Measurements from ENCODE around the gene KLHL2.
"Not testable (repeated sequence)": the region's sequence is repeated elsewhere in the genome, so short reads cannot be mapped to it uniquely, and the experiment has no call there.

Gene KLHL2

GRCh38 chr4:165201806-165202205 lies 5.6 kb upstream of the KLHL2 start:
- peak; percentile 54 for DNase-seq (ENCODE audit: low spot score)

GRCh38 chr4:165203541-165204461 lies 3.6 kb upstream of the KLHL2 start:
- DNase-seq (ENCODE audit: low spot score), result no peak

DNA sequence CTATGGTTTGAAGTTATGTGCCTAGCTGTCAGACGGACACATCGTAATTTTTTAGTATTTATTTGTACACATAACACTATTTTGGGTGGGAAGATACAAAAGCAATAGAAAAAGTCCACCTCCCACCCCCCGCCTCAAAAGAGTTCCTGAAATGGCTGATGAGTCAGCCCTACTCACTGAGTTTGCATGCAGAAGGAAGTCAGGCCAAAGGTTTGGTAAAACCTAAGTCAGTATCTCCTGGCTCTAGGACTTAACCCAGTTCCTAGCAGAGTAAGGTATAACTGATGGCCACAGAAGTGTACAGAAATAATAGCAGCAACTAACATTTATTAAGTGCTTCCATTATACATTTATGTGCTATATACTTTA lies 2.9 kb upstream of the KLHL2 start:
- DNase-seq (ENCODE audit: low spot score), result peak; percentile 28

DNA sequence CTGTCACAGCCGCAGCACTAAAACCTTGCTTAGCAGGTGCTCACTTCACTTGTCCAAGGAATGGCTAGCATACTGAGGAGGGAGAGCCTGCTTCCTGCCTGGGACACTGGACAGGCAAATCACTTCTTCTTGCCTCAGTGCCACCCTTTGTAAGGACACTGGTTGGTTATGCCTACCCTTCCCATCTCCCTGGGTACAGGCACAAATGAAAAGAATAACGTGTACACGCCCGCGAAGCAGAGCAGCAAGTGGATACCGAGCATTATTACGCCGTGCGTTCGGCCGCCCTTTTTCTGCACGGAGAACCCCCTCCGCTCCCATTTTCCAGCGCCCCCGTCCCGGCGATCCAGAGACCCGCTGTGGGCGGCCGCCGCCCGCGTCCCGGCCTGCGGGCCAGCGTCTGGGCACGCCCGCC lies 338 bp upstream of the KLHL2 start:
- DNase-seq (ENCODE audit: low spot score), result no peak

DNA sequence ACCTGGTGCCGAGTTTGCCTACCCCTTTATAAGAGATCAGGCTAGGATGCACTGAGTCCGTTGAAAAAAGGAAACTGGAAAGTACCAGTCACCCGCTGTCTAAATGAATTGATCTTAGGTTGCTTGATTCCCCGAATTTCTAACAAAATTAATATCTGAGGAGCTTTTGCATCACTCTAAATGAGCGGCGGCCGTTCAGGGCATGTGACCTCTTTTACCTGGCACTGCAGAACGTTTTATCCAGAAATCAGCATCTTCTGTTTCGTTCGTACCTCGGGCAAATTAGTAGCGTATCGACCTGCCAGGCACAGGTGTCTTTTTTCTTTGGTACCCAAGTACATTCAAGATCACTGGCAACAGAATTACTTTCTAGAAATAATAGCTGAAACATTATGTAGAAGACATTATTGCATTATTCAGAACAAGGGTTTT lies 876 bp downstream of the KLHL2 start:
- peak; percentile 7 for DNase-seq (ENCODE audit: low spot score)

DNA sequence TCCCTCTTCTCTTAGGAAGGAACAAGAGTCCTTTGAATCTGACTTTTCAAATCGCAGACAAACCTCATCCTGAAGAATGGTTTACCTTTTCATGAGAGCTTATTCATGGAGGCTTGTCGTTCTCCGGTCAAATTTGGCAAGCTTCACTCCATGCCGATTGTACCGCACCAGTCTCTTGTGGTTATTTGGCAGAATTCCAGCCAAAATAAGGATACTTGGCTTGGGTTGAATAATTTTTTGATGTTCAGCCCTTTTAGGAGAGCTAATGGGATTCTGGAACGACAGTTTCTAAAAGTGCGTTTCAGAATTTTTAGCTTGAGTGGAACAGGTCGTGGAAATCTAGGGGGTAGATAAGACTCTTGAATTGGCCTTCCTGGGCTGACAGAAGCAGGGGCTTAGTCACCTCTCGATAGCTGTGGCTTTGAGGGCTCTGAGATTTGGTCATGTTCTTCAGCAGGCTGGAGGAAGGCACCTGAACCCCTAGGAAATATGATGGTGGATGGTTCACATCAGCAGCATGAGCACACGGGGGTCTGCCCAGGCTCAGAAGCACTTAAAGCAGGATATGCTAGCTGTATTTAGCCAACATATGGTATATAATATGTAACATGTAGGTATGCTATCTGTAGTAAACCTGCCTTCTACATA lies 1.5 kb downstream of the KLHL2 start:
- DNase-seq (ENCODE audit: low spot score), result no peak

GRCh38 chr4:165209796-165210195 lies 2.4 kb downstream of the KLHL2 start:
- DNase-seq (ENCODE audit: low spot score), result no peak

DNA sequence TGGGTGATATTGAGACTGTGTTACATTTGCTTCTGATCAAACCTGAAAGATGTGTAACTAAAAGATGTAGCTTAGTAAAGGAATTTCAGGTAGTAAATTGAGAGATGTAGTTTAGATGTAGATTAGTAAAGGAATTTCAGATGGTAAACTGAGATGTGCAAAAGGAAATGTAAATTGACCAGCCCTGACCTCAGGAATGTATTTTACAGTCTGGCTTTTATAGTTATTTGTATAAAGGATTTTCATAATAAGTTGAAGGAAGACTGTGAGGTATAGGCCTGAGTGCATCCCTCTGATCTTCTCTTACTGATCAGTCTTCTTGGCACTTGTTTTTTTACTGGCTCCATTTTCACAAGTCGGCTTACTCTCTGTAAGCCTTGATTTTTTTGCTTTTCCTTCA lies 3.2 kb downstream of the KLHL2 start:
- DNase-seq (ENCODE audit: low spot score), result no peak

- not testable (repeated sequence) for DNase-seq (ENCODE audit: low spot score)
These were observed 5.3 kb downstream of the KLHL2 start for GRCh38 chr4:165212647-165213046.

DNA sequence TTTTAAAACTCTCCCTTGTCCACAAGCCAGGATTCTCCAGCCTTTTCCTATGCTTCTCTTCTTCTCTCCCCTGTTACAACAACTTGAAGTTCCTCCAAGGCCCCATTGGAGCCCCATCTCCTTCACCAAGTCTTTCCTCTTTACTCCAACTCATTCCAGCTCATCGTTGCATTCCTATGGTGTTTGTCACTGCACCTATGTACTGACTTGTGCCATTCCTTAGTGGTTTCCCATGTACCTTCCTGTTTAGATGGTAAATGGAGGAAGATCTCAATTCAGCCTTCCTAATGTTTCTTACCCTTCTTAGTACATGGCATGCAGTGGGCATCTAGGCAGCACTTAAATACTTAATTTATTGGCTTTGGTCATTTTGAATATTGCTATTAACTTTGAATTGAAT lies 6.0 kb downstream of the KLHL2 start:
- not testable (repeated sequence) for DNase-seq (ENCODE audit: low spot score)

GRCh38 chr4:165213991-165214709 lies 6.8 kb downstream of the KLHL2 start:
- not testable (repeated sequence) for DNase-seq (ENCODE audit: low spot score)

GRCh38 chr4:165215034-165215751 lies 7.8 kb downstream of the KLHL2 start:
- not testable (repeated sequence) for DNase-seq (ENCODE audit: low spot score)

DNA sequence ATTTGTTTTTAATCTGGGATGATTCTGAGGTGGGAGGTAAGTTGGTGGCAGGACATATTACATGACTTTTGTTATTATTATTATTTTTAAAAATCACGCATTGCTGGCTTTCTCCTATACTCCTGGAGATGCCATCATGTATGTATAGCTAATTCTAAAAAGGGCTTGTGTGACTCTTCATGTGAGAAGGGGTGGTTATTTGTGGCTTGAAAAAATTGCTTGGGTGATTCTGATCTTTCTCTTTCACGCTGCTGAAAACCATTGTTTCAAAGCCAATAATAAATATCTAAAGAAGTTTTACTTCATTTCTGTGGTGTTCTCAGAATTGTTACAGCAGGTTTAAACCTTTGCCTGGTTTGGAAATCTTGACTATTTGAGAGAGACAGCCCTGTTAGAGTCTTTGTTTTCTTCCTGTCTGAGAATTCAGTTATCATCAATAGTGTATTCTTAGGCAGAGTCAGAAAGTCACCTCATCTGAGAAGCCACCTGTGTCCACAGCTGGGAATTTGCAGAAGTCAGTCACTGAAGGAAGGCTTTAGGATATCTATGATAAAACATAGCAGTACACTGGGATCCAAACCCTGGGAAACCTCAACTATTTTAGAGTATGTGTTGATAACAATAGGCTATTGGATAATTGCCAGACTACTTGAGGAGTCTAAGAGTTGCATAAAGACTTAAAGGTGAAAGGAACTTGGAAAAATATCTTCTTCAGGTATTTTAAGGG lies 8.6 kb downstream of the KLHL2 start:
- DNase-seq (ENCODE audit: low spot score), result not testable (repeated sequence)

GRCh38 chr4:165217325-165217724 lies 10.0 kb downstream of the KLHL2 start:
- DNase-seq (ENCODE audit: low spot score), result no peak

DNA sequence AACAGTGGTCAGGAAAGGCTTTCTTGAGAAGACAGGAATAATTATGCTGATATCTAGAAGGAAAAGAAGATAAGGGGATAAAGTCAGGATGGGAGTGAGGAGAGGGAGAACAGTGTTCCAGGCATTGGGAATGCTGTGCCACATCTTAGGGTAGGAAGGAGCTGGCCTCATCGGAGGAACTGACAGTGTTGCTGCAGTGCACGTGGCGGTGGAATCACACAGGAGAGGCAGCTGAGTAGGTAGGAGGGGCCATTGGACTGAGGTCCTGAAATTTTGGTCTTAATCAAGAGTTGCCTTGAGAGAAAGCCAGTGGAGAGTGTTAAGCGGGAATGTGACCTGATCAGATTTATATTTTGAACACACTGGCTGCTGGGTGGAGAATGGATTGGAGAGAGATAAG lies 13.9 kb downstream of the KLHL2 start:
- not testable (repeated sequence) for DNase-seq (ENCODE audit: low spot score)

DNA sequence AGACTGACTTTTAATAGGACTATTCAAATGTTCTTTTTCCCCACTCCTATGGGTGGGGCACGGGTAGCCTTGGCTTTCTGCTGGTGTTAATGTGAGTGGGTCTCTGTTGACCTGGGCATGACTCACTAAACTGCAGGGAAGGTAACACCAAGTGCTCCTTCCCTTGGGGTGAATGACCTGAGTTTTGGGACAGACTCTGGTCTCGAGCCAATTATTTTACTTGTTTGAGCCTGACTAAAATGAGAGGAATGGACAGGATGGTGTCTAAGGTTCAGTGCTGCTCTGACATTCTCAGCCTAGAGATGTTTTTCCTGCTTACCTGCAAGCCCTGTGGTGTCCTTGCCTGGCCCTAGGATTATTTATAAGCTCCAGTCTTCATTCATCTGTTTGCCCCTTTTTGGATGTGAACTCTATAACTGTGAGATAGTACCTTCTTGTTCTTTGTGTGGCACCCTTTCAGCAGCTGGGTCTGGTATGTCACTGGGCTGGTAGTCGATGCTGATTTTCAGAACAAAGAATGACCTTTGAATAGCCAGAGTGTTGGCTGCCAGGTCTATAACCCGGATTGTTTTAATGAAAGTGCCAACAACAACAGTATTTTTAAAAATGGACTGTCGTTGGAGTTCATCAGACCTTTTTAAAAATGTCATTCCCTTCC lies 14.8 kb downstream of the KLHL2 start:
- DNase-seq (ENCODE audit: low spot score), result not testable (repeated sequence)

DNA sequence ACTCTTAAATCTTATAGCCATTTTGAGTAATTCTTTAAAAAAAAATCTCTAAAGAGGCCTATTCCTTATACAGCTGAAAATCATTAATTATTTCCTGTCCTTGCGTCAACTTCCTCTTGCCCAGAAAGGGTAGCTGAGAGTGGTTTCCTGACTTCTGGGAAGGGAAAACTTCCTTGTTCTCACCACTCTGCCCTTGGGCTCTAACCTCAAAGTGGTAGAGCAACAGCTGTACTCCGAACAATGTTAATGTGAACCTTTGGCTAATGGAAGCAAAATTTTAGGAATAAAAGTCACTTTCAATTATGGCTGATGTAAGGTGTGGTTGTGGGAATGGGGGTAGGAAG lies 15.3 kb downstream of the KLHL2 start:
- DNase-seq (ENCODE audit: low spot score), result no peak

- not testable (repeated sequence) for DNase-seq (ENCODE audit: low spot score)
These were observed 20.0 kb downstream of the KLHL2 start for GRCh38 chr4:165227401-165227800.

DNA sequence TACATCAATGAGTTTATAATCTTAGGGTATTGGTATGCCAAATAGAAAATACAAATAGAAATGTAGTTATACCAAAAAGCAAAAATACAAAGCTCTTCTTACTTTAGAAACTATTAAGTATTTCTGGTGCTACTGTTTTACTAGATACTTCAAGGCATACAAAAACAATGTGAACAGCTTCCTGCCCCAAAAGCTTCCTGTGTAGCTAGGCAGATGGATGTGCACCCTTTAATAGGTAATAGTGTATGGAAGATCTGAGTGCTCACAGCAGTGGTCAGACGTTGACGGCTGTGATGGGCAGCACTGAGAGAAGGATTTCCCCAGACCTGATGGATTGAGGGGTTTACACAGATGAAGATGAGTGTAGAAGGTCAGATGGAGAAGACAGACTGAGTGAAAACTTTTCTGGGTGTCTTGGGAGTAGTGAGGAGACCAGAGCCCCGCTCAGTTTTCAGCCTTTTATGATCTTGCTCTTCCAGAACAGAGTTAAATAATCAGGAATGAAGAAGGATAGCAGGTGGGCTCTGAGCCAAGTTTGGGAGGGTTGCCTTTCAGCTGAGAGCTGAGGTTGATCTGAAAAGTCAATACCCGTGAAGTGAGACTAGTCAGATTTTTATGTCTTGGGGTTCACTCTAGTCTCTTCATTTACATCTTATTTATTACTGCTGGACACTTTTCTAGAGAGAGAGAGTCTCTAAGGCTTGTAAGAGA lies 22.3 kb downstream of the KLHL2 start:
- not testable (repeated sequence) for DNase-seq (ENCODE audit: low spot score)
